NCI-H2081 (cell line): ENCODE results near the gene PNPLA6.
"Not testable (repeated sequence)": the region's sequence is repeated elsewhere in the genome, so short reads cannot be mapped to it uniquely, and the experiment has no call there.

ENCODE experiments used
- DNase-seq, 2 experiments: peaks; one replicate each; lab custom pipeline; 2025; lab: John Stamatoyannopoulos, UW

The PNPLA6 gene

GRCh38 chr19:7554990-7555864 lies 19.7 kb downstream of the PNPLA6 start:
- DNase-seq, result no peak

GRCh38 chr19:7556696-7557315 lies 21.3 kb downstream of the PNPLA6 start:
- no peak for DNase-seq

DNA sequence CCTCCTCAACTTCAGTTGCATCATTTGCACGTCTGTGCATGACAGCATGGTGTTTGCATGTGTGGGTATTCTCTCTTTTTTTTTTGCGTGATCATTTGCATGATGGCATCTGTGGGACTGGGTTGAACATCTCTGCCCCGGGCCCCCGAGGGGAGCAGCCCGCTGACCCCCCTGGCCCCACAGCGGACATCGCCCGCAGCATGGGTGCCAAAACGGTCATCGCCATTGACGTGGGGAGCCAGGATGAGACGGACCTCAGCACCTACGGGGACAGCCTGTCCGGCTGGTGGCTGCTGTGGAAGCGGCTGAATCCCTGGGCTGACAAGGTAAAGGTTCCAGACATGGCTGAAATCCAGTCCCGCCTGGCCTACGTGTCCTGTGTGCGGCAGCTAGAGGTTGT lies 23.1 kb downstream of the PNPLA6 start:
- no peak for DNase-seq

DNA sequence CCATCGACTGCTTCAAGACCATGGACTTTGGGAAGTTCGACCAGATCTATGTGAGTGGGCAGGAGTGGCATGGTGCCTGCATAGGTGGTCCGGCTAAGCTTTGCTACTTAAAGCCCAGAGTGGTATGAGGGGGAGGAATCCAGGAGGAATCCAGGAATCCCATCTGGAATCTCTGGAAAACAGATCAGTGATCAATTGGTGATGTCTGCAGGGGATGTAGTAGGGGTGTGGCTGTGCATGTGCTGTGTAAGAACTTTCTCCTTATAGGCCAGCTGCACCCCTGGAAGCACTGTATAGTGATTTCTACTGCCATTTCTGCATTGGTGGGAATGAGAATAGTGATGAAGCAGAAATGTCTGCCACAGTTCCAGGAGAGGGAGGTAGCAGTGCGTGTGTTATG lies 23.6 kb downstream of the PNPLA6 start:
- DNase-seq, result no peak

DNA sequence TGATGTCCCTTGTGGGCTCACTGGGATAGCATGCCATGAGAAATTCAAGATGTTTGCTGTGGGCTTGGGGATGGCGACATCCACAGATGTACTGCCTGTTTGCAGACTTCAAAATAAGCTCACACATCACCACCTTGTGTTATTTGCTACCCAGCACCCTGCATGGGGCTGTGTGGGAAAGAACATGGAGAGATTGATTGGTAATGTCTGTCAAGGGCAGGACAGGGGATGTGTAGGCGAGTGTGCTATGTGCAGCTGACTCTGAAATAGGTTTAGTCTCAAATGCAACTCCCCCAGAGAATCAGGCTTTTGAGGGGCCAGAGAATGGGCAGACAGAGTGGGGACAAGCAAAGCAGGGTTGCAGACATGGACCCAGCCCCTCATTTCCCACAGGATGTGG lies 24.7 kb downstream of the PNPLA6 start:
- DNase-seq, result no peak

GRCh38 chr19:7561325-7561724 lies 25.8 kb downstream of the PNPLA6 start:
- no peak for DNase-seq

DNA sequence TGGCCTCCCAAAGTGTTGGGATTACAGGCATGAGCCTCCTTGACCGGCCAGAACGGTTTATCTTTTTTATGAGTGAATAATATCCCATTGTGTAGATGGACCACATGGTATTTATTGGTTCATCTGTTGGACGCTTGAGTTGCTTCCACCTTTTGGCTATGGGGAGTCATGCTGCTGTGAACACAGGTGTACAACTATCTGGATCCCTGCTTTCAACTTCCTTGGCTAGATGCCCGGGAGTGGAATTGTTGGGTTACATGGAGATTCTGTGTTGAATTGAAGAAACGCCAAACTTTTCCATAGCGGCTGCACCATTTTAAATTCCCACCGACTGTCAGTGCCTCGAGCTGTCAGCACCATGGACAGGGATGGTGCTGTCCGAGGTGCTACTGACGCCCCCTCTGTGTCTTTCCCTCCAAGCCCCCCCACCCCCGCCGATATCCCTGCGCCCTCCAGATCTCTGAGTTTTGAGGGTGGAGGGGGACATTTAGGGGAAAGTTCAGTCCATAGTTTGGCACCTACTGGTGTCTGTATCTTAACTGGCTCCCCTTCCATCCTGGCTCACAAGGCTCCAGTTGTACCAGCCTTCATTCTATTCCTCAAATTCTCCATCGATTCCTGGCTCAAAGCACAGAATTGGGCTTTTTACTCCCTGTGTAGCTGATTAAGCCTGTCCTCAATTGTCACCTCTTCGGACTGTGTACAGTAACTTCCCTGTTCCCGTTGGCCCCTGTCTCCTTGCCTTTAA lies 27.3 kb downstream of the PNPLA6 start:
- no peak for DNase-seq

GRCh38 chr19:7564866-7565265 lies 29.3 kb downstream of the PNPLA6 start:
- no peak for DNase-seq

GRCh38 chr19:7565332-7565731 lies 29.8 kb downstream of the PNPLA6 start:
- DNase-seq, result no peak

GRCh38 chr19:7570761-7571160 lies 35.2 kb downstream of the PNPLA6 start:
- DNase-seq, result no peak

DNA sequence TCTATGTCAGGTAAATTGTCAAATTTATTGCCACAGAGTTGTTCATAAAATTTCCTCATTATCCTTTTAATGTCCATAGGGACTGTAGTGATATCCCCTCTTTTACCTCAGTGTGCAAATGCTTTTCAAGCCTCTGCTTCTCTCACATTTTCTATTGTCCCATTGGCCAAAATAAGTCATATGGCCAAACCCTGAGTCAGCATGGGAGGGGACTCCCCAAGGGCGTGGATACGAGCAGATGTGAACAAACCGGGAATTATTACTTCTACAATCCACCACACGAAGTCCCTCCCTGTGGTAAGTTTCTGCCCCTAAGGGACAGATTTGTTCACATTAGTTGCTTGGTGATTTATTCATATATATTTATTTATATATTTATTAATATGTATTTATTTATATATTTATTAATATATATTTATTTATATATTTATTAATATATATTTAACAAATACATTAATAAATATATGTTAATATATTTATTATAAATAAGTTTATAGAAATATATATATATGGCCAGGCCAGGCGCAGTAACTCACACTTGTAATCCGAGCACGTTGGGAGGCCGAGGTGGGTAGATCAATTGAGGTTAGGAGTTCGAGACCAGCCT lies 40.0 kb downstream of the PNPLA6 start:
- DNase-seq, result no peak

DNA sequence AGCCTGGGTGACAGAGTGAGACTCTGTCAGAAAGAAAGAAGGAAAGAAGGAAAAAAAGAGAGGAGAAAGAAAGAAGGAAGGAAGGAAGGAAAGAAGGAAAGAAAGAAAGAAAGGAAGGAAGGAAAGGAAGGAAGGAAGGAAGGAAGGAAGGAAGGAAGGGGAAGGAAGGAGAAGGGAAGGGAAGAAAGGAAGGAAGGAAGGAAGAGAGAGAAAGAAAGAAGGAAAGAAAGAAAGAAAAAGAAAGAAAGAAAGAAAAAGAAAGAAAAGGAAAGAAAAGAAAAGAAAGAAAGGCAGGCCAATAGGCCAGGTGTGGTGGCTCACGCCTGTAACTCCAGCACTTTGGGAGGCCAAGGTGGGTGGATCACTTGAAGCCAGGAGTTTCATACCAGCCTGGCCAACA lies 41.9 kb downstream of the PNPLA6 start:
- DNase-seq, result not testable (repeated sequence)

- DNase-seq, result no peak
Measured at GRCh38 chr19:7578127-7578526, 42.6 kb downstream of the PNPLA6 start.

- DNase-seq, result no peak
Measured at GRCh38 chr19:7579182-7579581, 43.7 kb downstream of the PNPLA6 start.

GRCh38 chr19:7582446-7582845 lies 46.9 kb downstream of the PNPLA6 start:
- no peak for DNase-seq

- DNase-seq, result no peak
Measured at GRCh38 chr19:7589822-7590221, 54.3 kb downstream of the PNPLA6 start.

DNA sequence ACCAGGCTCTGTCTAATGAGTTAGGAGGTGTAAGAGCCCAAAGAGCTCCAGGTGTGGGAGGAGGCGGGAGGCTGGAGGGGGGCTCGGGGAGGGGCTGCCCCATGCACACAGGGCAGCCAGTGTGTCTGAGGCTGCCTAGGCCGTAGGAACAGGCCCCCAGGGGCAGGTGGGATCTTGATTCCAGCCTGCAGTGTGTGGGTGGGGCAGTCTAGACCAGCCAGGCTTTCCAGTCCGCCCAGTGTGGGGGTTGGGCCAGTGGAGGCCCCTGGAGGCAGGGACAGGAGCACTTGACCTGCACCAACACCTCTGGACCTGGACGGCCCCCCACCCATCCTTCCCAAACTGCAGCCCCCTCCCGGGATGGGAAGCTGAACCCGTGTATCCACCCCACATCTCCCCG lies 54.7 kb downstream of the PNPLA6 start:
- no peak for DNase-seq

DNA sequence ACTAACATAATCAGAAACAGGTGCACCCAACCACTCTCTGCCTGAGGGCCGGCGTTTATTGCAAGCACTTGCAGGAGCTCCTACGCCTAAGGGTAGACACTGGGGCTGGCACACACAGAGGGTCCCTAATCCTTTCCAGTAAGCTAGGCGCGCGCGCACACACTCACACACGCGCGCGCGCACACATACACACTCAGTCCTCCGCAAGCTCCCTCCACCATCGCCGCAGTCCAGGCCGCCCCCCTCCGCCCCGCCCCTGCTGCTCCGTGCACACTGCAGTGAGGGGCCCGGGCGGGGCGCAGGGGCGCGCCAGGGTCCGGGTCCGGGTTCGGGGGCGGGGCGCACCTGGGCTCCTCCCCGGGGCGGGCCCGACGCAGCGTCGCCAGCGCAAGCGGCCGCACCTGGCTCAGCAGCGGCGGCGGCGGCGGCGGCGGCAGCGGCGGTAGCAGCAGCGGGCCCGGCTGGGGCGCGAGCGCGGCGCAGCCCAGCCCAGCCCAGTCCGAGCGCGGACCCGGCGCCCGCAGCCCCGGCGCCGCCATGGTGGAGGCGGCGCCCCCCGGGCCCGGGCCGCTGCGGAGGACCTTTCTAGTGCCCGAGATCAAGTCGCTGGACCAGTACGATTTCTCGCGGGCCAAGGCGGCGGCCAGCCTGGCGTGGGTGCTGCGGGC lies 60.1 kb downstream of the PNPLA6 start, which contains the start of gene CAMSAP3:
Gene CAMSAP3 (plus strand): TSS at position 398 of the 668 bp plus-strand sequence. CDS start 140 bp downstream, at position 538.
- DNase-seq, result peak; percentile 53 to 74

DNA sequence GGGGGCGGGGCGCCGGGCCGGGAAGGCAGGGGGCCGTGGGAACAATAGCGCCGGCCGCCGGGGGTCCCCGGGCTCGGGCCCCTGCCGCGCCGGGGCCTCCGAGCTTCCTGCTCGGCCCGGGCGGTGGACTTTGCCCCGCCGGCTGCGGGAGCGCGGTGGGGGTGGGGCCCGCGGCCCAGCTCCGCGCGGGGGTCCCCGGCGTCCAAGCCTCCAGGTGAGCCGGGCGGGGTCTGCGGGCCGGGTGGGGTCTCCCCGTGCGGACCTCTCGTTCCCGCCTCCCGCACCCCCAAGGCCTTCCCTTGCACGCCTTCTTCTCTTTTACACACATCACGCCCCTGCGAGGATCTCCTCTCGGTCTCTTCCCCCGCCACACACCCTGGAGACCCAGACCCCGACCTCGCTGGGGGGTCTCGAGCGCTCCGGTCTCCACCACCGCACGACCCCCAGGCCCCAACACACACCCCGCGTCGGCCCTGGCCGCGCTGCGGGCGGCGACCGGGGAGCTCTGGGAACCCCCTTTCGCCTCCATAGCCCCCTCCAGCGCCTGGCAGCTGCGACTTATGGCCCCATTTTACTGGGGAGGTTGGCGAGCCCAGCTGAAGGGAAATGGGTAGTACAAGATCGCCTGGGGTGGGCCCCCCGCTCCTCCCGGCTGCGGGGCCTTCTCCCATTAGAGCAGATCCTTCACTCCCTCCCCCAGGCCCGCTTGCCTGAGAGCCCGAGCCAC lies 60.9 kb downstream of the PNPLA6 start:
- no peak for DNase-seq

- no peak for DNase-seq
Measured at GRCh38 chr19:7597689-7598088, 62.2 kb downstream of the PNPLA6 start.

GRCh38 chr19:7598180-7598579 lies 62.7 kb downstream of the PNPLA6 start:
- DNase-seq, result no peak
